ENCODE results near the gene DPP10. TPM values are rescaled to one million over a fixed set of nuclear protein-coding genes. Genes with fewer than 3 reads are reported as not detected.

DPP10 gene
- total RNA-seq, 1 experiment from 2014 or later, result not detected

DNA sequence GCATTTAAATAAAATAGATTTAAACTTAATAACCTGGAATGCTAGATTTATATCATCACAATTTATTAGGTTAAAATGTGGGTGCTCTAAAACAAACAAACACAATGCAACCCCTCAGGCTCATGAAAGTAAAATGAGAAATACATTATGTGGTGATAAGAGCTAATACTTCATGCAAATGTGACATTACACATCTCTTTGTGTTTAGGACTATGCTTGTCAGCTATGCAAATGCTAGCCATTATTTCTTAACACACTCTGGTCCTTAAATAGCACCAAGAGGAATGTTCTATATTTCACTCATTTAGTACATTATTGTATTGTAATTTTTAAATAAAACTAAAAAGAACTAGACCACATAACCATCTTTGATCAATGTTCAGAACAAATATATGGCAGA is 627.6 kb downstream of the DPP10 start:
- intact Hi-C loops (cut with micrococcal nuclease; ENCODE audit: unreplicated experiment) (no loop called here), in situ Hi-C loops (cut with HindIII; ENCODE audit: low pct_unique_long_range_greater_than_20kb, low sequenced_read_pairs) (no loop called here)
- H3K27me3 ChIP-seq (ENCODE audit: control insufficient read depth, insufficient read depth, low read length), result no peaks in the 10 kb centered on the region
- H3K9me3 ChIP-seq (ENCODE audit: control insufficient read depth, insufficient read depth, low read depth, low read length), result no peaks in the 10 kb centered on the region
- ATAC-seq (no peak), DNase-seq (ENCODE audit: low read depth, low spot score) (no peak)
- ChIA-PET CTCF (no interaction called here), POLR2A (no interaction called here)
- no peak overlapping the region for H3K27ac ChIP-seq (ENCODE audit: low read length)
- no TSS peak for BruUV-seq (replicated peaks)
- no peaks in the 10 kb centered on the region for H3K4me1 ChIP-seq (ENCODE audit: control insufficient read depth, insufficient read depth, low read length)
- H3K4me3 ChIP-seq (ENCODE audit: low read depth in 2 of 2, low read length in 2 of 2), result no peak overlapping the region
- no peaks in the 10 kb centered on the region for H3K36me3 ChIP-seq (ENCODE audit: control insufficient read depth, insufficient read depth, low read length)
- TF ChIP-seq, protein P1, sequence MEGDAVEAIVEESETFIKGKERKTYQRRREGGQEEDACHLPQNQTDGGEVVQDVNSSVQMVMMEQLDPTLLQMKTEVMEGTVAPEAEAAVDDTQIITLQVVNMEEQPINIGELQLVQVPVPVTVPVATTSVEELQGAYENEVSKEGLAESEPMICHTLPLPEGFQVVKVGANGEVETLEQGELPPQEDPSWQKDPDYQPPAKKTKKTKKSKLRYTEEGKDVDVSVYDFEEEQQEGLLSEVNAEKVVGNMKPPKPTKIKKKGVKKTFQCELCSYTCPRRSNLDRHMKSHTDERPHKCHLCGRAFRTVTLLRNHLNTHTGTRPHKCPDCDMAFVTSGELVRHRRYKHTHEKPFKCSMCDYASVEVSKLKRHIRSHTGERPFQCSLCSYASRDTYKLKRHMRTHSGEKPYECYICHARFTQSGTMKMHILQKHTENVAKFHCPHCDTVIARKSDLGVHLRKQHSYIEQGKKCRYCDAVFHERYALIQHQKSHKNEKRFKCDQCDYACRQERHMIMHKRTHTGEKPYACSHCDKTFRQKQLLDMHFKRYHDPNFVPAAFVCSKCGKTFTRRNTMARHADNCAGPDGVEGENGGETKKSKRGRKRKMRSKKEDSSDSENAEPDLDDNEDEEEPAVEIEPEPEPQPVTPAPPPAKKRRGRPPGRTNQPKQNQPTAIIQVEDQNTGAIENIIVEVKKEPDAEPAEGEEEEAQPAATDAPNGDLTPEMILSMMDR (IDR thresholded peaks at IDR 0.05), result no peak
- TF ChIP-seq POLR2AphosphoS5 (IDR thresholded peaks at IDR 0.05; ENCODE audit: low read depth, low read length) (no peak), TCF7L2 (IDR thresholded peaks at IDR 0.05; ENCODE audit: low read depth, low read length) (no peak), SIN3A (IDR thresholded peaks at IDR 0.05; ENCODE audit: borderline replicate concordance, insufficient read depth, low read depth, low read length) (no peak)
- TF ChIP-seq, protein P2, sequence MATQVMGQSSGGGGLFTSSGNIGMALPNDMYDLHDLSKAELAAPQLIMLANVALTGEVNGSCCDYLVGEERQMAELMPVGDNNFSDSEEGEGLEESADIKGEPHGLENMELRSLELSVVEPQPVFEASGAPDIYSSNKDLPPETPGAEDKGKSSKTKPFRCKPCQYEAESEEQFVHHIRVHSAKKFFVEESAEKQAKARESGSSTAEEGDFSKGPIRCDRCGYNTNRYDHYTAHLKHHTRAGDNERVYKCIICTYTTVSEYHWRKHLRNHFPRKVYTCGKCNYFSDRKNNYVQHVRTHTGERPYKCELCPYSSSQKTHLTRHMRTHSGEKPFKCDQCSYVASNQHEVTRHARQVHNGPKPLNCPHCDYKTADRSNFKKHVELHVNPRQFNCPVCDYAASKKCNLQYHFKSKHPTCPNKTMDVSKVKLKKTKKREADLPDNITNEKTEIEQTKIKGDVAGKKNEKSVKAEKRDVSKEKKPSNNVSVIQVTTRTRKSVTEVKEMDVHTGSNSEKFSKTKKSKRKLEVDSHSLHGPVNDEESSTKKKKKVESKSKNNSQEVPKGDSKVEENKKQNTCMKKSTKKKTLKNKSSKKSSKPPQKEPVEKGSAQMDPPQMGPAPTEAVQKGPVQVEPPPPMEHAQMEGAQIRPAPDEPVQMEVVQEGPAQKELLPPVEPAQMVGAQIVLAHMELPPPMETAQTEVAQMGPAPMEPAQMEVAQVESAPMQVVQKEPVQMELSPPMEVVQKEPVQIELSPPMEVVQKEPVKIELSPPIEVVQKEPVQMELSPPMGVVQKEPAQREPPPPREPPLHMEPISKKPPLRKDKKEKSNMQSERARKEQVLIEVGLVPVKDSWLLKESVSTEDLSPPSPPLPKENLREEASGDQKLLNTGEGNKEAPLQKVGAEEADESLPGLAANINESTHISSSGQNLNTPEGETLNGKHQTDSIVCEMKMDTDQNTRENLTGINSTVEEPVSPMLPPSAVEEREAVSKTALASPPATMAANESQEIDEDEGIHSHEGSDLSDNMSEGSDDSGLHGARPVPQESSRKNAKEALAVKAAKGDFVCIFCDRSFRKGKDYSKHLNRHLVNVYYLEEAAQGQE (IDR thresholded peaks at IDR 0.05; ENCODE audit: insufficient read depth in 1 of 2, low read depth in 2 of 2, low read length in 1 of 2), result no peak

DNA sequence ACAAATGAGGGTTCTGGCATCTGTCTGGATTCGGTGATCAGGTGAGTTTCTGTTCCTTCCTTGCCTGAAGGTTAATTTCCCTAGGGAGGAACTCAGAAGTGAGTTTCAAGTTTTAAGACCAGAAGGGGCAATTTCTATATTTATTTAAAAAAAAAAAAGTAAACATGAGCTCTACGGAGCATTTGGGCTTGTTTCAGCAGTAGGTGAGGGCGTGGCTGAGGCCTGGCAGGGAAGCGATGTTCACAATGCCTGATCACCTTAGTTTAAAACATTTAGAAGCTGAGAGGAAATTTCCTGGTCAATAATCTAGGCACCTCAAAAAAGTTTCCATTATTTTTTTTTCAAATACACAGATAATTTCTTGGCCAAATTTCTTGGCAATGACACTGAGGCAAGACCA is 629.1 kb downstream of the DPP10 start:
- Histone ChIP-seq H3K4me1 (ENCODE audit: control insufficient read depth, insufficient read depth, low read length) (no peaks in the 10 kb centered on the region), H3K36me3 (ENCODE audit: control insufficient read depth, insufficient read depth, low read length) (no peaks in the 10 kb centered on the region), H3K4me3 (ENCODE audit: low read depth in 2 of 2, low read length in 2 of 2) (no peak overlapping the region), H3K27me3 (ENCODE audit: control insufficient read depth, insufficient read depth, low read length) (no peaks in the 10 kb centered on the region), H3K9me3 (ENCODE audit: control insufficient read depth, insufficient read depth, low read depth, low read length) (no peaks in the 10 kb centered on the region), H3K27ac (ENCODE audit: low read length) (no peak overlapping the region)
- TF ChIP-seq SIN3A (IDR thresholded peaks at IDR 0.05; ENCODE audit: borderline replicate concordance, insufficient read depth, low read depth, low read length) (no peak), POLR2AphosphoS5 (IDR thresholded peaks at IDR 0.05; ENCODE audit: low read depth, low read length) (no peak)
- TF ChIP-seq, protein P2 (IDR thresholded peaks at IDR 0.05; ENCODE audit: insufficient read depth in 1 of 2, low read depth in 2 of 2, low read length in 1 of 2), result no peak
- ChIA-PET CTCF (no interaction called here), POLR2A (no interaction called here)
- no TSS peak for BruUV-seq (replicated peaks)
- in situ Hi-C loops (cut with HindIII; ENCODE audit: low pct_unique_long_range_greater_than_20kb, low sequenced_read_pairs) (no loop called here), intact Hi-C loops (cut with micrococcal nuclease; ENCODE audit: unreplicated experiment) (no loop called here)
- DNase-seq (ENCODE audit: low read depth, low spot score) (no peak), ATAC-seq (no peak)
